GM12801 (cell line): ENCODE results near the gene THSD4.

Experiments
- CTCF ChIP-seq: IDR thresholded peaks from one replicate; pipeline ENCODE4 v1.5.1; 2011; ENCODE audit warnings: control low read depth; ENCODE audit not compliant: insufficient read length; ENCODE audit errors: extremely low read depth

Gene THSD4

GRCh38 chr15:71379893-71380292 is 264.6 kb downstream of the THSD4 start:
- no peak for TF ChIP-seq CTCF

GRCh38 chr15:71380345-71380744 is 265.1 kb downstream of the THSD4 start:
- no peak for TF ChIP-seq CTCF

GRCh38 chr15:71384501-71384900 is 269.2 kb downstream of the THSD4 start:
- no peak for TF ChIP-seq CTCF

- no peak for TF ChIP-seq CTCF
Measured at GRCh38 chr15:71385026-71385425, 269.8 kb downstream of the THSD4 start.

- TF ChIP-seq CTCF: no peak
Measured at GRCh38 chr15:71385457-71385856, 270.2 kb downstream of the THSD4 start.

- TF ChIP-seq CTCF: no peak
Measured at GRCh38 chr15:71386005-71386404, 270.7 kb downstream of the THSD4 start.

- no peak for TF ChIP-seq CTCF
Measured at GRCh38 chr15:71386448-71387236, 271.4 kb downstream of the THSD4 start.
